ENCODE data around the gene FGF3. TPM values are rescaled to one million over a fixed set of nuclear protein-coding genes. Genes with fewer than 3 reads are reported as not detected.

FGF3 gene
- total and polyA plus RNA-seq, 10 of the 15 experiments (the other 5 are each of a cell fraction or from before 2014, with no cell fraction given) = not detected

- POLR2A ChIA-PET = no interaction called here
- peaks cover 2% of the 10 kb centered on the region in 2 experiments; a peak in 3 of 4 replicates for H3K27me3 ChIP-seq (replicated peaks in 1 of 2; ENCODE audit: control insufficient read depth in 2 of 2, insufficient read depth in 2 of 2, low read length in 1 of 2)
- no peak overlapping the region for H3K9ac ChIP-seq (ENCODE audit: control insufficient read depth, insufficient read depth, low read length)
- no peaks in the 10 kb centered on the region for H4K20me1 ChIP-seq (ENCODE audit: control insufficient read depth, insufficient read depth)
- BruUV-seq (replicated peaks) = no TSS peak
- no peaks in the 10 kb centered on the region for H3K4me1 ChIP-seq (ENCODE audit: control insufficient read depth, insufficient read depth, low read length)
- in situ Hi-C loops (cut with MboI) = no loop called here
- ATAC-seq (no peak), FAIRE-seq (no peak), DNase-seq (ENCODE audit: low read depth, low spot score) (no peak)
- no peaks in the 10 kb centered on the region for H3K79me2 ChIP-seq (ENCODE audit: control insufficient read depth, insufficient read depth, low read length)
- TF ChIP-seq SUPT20H (IDR thresholded peaks at IDR 0.05; ENCODE audit: borderline replicate concordance, control insufficient read depth, low read depth, low read length) (no peak), RBBP5 (conservative IDR thresholded peaks at IDR 0.05) (no peak), BHLHE40 (IDR thresholded peaks at IDR 0.05; ENCODE audit: borderline replicate concordance in 1 of 2, low read depth in 2 of 2, low read length in 1 of 2) (no peak), STAT1 (conservative IDR thresholded peaks at IDR 0.05) (no peak), NKRF (conservative IDR thresholded peaks at IDR 0.05) (no peak), WRNIP1 (IDR thresholded peaks at IDR 0.05; ENCODE audit: borderline replicate concordance, low read depth, low read length) (no peak), E4F1 (IDR thresholded peaks at IDR 0.05; ENCODE audit: borderline replicate concordance, partially characterized antibody) (no peak), MEF2A (IDR thresholded peaks at IDR 0.05; ENCODE audit: insufficient read depth, low read depth, low read length) (no peak), NFYB (IDR thresholded peaks at IDR 0.05; ENCODE audit: insufficient read depth, low read depth, low read length) (no peak), ZNF592 (IDR thresholded peaks at IDR 0.05) (no peak), RELB (IDR thresholded peaks at IDR 0.05; ENCODE audit: low read depth) (no peak), FOXK2 (IDR thresholded peaks at IDR 0.05) (no peak), HDGF (IDR thresholded peaks at IDR 0.05) (no peak)
- WGBS (ENCODE audit: insufficient coverage, insufficient replicate concordance, low lambda C conversion rate, missing lambda C conversion rate) = 51% methylated on average over 5 of the region's 5 CpGs
- H3K27ac ChIP-seq (ENCODE audit: control insufficient read depth, insufficient read depth) = no peak overlapping the region
- H3K9me3 ChIP-seq (replicated peaks; ENCODE audit: control insufficient read depth, insufficient read depth, low read length) = no peaks in the 10 kb centered on the region
- H3K4me2 ChIP-seq (ENCODE audit: control insufficient read depth, insufficient read depth) = no peak overlapping the region
- SMC1A ChIA-PET (ENCODE audit: uncharacterized antibody, unreplicated experiment) = no interaction called here
- H3K36me3 ChIP-seq (ENCODE audit: control insufficient read depth in 2 of 2, insufficient read depth in 2 of 2, low read length in 1 of 2) = no peaks in the 10 kb centered on the region
- RAD21 ChIA-PET (ENCODE audit: unreplicated experiment) = no interaction called here
- no peak overlapping the region for H2AFZ ChIP-seq (ENCODE audit: control insufficient read depth, low read depth, low read length)
- intact Hi-C loops (cut with micrococcal nuclease; ENCODE audit: unreplicated experiment) = no loop called here
- H3K4me3 ChIP-seq = no peak overlapping the region
- CTCF ChIA-PET = interaction anchor here (0.6 kb wide), 1 partner anchor 1281 kb away, joined by 3 read pairs; no protein-coding TSS in a partner anchor
Observed at GRCh38 chr11:69865707-69866106, 46.5 kb upstream of the FGF3 start.
